Gastrocnemius medialis (tissue), 4 donors: Measurements from ENCODE around the gene DYRK1B. TPM values are rescaled to one million over a fixed set of nuclear protein-coding genes. Genes with fewer than 3 reads are reported as not detected.
A peak's percentile ranks its signal among the peaks of the same experiment; 100 is the strongest.

Source experiments
- ATAC-seq, 2 donors: fragments of 150-250 bp; one replicate each; pipeline ENCODE4 v1.9.1; 2016
- DNase-seq, 2 donors: peaks; one replicate each; pipeline ENCODE4 v3.0.0-alpha.2; 2019
- H3K27ac ChIP-seq, 4 donors: fragments of 200-600 bp; sonication (generic); 1 replicate in 1 of 4; 2 replicates in 3 of 4; pipeline ENCODE4 v1.5.1; 2016 to 2018; ENCODE audit warnings: mild to moderate bottlenecking in 2 of 4, moderate library complexity in 1 of 4
- H3K27me3 ChIP-seq, 3 donors: fragments of 200-600 bp; sonication (generic) in 2 of 3; 1 replicate in 1 of 3; 2 replicates in 2 of 3; pipeline versions ENCODE4 v1.5.1 to v1.6.0; 2016 to 2019; ENCODE audit warnings: mild to moderate bottlenecking in 1 of 3, moderate library complexity in 1 of 3
- H3K36me3 ChIP-seq, 2 donors: fragments of 200-600 bp; sonication (generic) in 1 of 2; one replicate each; pipeline ENCODE4 v1.5.1; 2017 to 2018
- H3K4me1 ChIP-seq, 2 donors: fragments of 200-600 bp; sonication (generic) in 1 of 2; one replicate each; pipeline ENCODE4 v1.5.1; 2016 to 2017; ENCODE audit warnings: mild to moderate bottlenecking in 2 of 2
- H3K4me3 ChIP-seq, 4 donors: fragments of 200-600 bp; sonication (generic) in 3 of 4; 1 replicate in 1 of 4; 2 replicates in 3 of 4; pipeline ENCODE4 v1.5.1; 2016 to 2019; ENCODE audit warnings: mild to moderate bottlenecking in 2 of 4
- H3K9me3 ChIP-seq, 3 donors: fragments of 200-600 bp; sonication (generic) in 2 of 3; 1 replicate in 1 of 3; 2 replicates in 2 of 3; pipeline ENCODE4 v1.5.1; 2016 to 2019
- POLR2A ChIP-seq, 2 donors: fragments of 450-650 bp; IDR thresholded peaks; one replicate each; pipeline ENCODE4 v1.6.1; 2017; ENCODE audit warnings: antibody characterized with exemption in 2 of 2, mild to moderate bottlenecking in 2 of 2, moderate library complexity in 2 of 2
- in situ Hi-C, 4 donors: fragments of 200-750 bp; cut with MboI; loops; one replicate each; pipeline versions ENCODE4 v1.15.0 to v1.8.0; 2017; ENCODE audit warnings: low sequenced_read_pairs in 4 of 4
- intact Hi-C: fragments of 100-400 bp; cut with DNase I; formaldehyde crosslinking; loops from one replicate; pipeline ENCODE4 v1.15.1; 2023; ENCODE audit warnings: low total_unique reads
- total RNA-seq, 4 donors: library from RNA; depleted of rRNA; stranded (reverse); fragments of >200 nt; gene quantifications; one replicate each; pipeline versions ENCODE4 v1.1.0 to v1.2.3, GENCODE V29; 2016
- TF ChIP-seq, protein P1 (sequence below), 5 experiments: fragments of 450-650 bp in 3 of 5; fragments of 200-600 bp in 2 of 5; sonication (generic) in 2 of 5; IDR thresholded peaks in 4 of 5; conservative IDR thresholded peaks in 1 of 5; 1 replicate in 4 of 5; 2 replicates in 1 of 5; pipeline ENCODE4 v1.5.1; 2016 to 2019; ENCODE audit warnings: antibody characterized with exemption in 5 of 5, mild to moderate bottlenecking in 3 of 5, moderate library complexity in 3 of 5

DYRK1B gene
- total RNA-seq, 4 donors from 2014 or later: 39.6 to 68.7 (median 61.8) TPM

DNA sequence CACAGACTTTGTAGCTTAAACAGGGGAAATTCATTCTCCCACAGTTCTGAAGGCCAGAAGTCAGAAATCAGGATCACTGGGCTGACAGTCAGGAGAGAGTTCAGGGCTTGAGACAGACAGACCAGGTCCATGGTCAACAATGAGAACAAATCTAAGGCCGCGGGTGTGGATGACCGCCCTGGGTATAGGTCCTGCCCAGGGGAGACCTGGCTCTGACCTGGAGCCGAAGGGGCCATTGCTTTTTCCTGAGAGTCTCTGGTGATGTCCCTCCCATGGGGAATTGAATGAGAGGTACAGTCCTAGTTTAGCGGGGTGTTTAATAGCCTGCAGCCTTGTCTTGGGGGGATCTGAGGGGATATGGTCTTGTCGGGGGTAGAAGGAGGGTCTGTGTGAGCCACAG is 37.4 kb upstream of the DYRK1B start:
- no peak overlapping the region for H3K27ac ChIP-seq
- no peaks in the 10 kb centered on the region for H3K4me1 ChIP-seq
- in situ Hi-C loops (no loop called here), intact Hi-C loops (no loop called here)
- H3K9me3 ChIP-seq: no peaks in the 10 kb centered on the region
- no peaks in the 10 kb centered on the region for H3K27me3 ChIP-seq
- no peak for DNase-seq
- TF ChIP-seq POLR2A (IDR thresholded peaks at IDR 0.05): no peak
- TF ChIP-seq, protein P1, sequence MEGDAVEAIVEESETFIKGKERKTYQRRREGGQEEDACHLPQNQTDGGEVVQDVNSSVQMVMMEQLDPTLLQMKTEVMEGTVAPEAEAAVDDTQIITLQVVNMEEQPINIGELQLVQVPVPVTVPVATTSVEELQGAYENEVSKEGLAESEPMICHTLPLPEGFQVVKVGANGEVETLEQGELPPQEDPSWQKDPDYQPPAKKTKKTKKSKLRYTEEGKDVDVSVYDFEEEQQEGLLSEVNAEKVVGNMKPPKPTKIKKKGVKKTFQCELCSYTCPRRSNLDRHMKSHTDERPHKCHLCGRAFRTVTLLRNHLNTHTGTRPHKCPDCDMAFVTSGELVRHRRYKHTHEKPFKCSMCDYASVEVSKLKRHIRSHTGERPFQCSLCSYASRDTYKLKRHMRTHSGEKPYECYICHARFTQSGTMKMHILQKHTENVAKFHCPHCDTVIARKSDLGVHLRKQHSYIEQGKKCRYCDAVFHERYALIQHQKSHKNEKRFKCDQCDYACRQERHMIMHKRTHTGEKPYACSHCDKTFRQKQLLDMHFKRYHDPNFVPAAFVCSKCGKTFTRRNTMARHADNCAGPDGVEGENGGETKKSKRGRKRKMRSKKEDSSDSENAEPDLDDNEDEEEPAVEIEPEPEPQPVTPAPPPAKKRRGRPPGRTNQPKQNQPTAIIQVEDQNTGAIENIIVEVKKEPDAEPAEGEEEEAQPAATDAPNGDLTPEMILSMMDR (IDR thresholded peaks at IDR 0.05 in 4 of 5, conservative IDR thresholded peaks at IDR 0.05 in 1 of 5): no peak
- no peak overlapping the region for H3K4me3 ChIP-seq
- no peak for ATAC-seq
- no peaks in the 10 kb centered on the region for H3K36me3 ChIP-seq

DNA sequence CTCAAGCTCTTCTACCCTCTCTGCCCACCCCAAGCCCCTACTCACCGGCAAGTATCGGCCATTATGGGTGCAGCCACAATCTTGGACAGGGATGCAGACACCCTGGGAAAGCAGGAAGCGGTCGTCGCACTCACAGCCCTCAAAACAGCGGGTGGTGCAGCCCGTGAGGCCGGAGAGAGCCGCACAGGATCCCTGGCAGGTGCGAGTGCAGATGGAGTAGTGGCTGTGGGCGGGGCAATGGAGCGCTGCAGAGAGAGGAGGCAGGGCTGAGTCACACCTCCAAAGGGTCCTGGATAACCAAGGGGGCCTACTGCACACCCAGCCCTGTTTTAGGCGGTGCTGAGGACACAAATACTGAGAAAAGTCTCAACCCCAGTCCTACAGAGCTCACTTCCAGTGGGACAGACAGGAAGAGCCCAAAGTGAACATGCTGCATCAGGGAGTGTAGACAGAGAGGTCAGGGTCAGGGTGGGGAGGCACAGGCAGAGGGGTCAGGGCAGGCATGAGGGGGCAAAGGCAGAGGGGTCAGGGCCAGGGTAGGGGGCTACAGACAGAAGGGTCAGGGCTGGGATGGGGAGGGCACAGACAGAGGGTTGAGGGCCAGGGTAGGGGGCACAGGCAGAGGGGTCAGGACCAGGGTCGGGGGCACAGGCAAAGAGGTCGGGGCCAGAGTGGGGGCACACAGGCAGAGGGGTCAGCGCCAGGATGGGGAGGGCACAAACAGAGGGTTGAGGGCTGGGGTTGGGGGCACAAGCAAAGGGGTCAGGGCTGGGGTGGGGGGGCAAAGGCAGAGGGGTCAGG is 36.4 kb upstream of the DYRK1B start:
- no peaks in the 10 kb centered on the region for H3K4me1 ChIP-seq
- H3K27me3 ChIP-seq: no peaks in the 10 kb centered on the region
- DNase-seq (no peak), ATAC-seq (no peak)
- no peaks in the 10 kb centered on the region for H3K9me3 ChIP-seq
- in situ Hi-C loops (no loop called here), intact Hi-C loops (no loop called here)
- H3K36me3 ChIP-seq: no peaks in the 10 kb centered on the region
- no peak overlapping the region for H3K4me3 ChIP-seq
- TF ChIP-seq POLR2A (IDR thresholded peaks at IDR 0.05): no peak
- TF ChIP-seq, protein P1 (IDR thresholded peaks at IDR 0.05 in 4 of 5, conservative IDR thresholded peaks at IDR 0.05 in 1 of 5): no peak
- no peak overlapping the region for H3K27ac ChIP-seq

DNA sequence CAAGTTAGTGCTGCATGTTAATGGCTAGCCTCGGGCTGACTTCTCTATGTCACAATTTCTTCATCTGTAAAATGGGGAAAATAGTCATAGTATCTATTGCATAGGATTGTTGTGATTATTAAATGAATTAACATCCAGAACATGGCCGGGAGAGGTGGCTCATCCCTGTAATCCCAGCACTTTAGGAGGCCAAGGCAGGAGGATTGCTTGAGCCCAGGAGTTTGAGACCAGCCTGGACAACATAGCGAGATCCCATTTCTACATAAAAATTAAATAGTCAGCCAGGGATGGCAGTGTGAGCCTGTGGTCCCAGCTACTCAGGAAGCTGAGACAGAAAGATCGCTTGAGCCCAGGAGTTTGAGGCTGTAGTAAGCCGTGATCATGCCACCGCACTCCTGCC is 34.0 kb upstream of the DYRK1B start:
- no peaks in the 10 kb centered on the region for H3K4me1 ChIP-seq
- ATAC-seq (no peak), DNase-seq (no peak)
- intact Hi-C loops: no loop called here
- H3K27ac ChIP-seq: no peak overlapping the region
- no peaks in the 10 kb centered on the region for H3K27me3 ChIP-seq
- in situ Hi-C loops: no loop called here
- H3K4me3 ChIP-seq: no peak overlapping the region
- no peak for TF ChIP-seq POLR2A (IDR thresholded peaks at IDR 0.05)
- TF ChIP-seq, protein P1 (IDR thresholded peaks at IDR 0.05 in 4 of 5, conservative IDR thresholded peaks at IDR 0.05 in 1 of 5): no peak
- H3K36me3 ChIP-seq: no peaks in the 10 kb centered on the region
- H3K9me3 ChIP-seq: no peaks in the 10 kb centered on the region

DNA sequence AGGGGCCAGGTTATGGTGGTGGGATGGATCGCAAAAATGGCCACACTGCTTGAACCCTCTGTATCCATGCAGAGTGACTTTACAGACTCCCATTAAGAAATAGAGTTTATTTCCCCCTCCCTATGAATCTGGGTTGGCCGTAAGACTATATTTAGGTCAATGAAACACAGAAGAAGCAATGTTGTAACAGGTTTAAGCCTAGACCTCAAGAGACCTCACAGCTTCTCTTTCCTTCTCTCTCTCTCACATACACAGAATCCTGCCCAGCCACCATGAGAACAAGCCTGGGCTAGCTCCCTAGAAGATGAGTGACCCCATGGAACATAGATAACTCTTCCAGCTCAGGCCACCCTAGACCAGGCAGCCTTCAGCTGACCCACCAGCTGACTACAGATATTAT is 33.2 kb upstream of the DYRK1B start:
- no peak for TF ChIP-seq POLR2A (IDR thresholded peaks at IDR 0.05)
- TF ChIP-seq, protein P1 (IDR thresholded peaks at IDR 0.05 in 4 of 5, conservative IDR thresholded peaks at IDR 0.05 in 1 of 5): no peak
- Histone ChIP-seq H3K4me1 (no peaks in the 10 kb centered on the region), H3K36me3 (no peaks in the 10 kb centered on the region), H3K9me3 (no peaks in the 10 kb centered on the region), H3K27ac (no peak overlapping the region), H3K4me3 (no peak overlapping the region), H3K27me3 (no peaks in the 10 kb centered on the region)
- in situ Hi-C loops: no loop called here
- DNase-seq: no peak
- intact Hi-C loops: no loop called here
- peak in 1 of 2 donors; percentile 94 for ATAC-seq
